NB4 (cell line): ENCODE results near the gene JPH3.
A peak's percentile ranks its signal among the peaks of the same experiment; 100 is the strongest.

Experiments
- DNase-seq: peaks from one replicate; pipeline ENCODE4 v3.0.0; 2010; ENCODE audit warnings: low read depth
- H3K4me3 ChIP-seq: one replicate; pipeline ENCODE4 v1.5.1; 2011; ENCODE audit warnings: mild to moderate bottlenecking, low read depth, low read length, moderate library complexity
- CTCF ChIP-seq: IDR thresholded peaks from one replicate; pipeline ENCODE4 v1.5.1; 2012; ENCODE audit warnings: low read depth, low read length
- MYC ChIP-seq: IDR thresholded peaks from 2 replicates; pipeline ENCODE4 v1.6.1; 2011; ENCODE audit warnings: low read depth, low read length
- POLR2A ChIP-seq: IDR thresholded peaks from 2 replicates; pipeline ENCODE4 v1.6.1; 2011; ENCODE audit warnings: mild to moderate bottlenecking; ENCODE audit not compliant: insufficient read length; ENCODE audit errors: extremely low read depth
- TF ChIP-seq, protein P1 (sequence below): IDR thresholded peaks from 2 replicates; pipeline ENCODE4 v1.6.1; 2011; ENCODE audit warnings: low read depth, low read length

JPH3 gene

DNA sequence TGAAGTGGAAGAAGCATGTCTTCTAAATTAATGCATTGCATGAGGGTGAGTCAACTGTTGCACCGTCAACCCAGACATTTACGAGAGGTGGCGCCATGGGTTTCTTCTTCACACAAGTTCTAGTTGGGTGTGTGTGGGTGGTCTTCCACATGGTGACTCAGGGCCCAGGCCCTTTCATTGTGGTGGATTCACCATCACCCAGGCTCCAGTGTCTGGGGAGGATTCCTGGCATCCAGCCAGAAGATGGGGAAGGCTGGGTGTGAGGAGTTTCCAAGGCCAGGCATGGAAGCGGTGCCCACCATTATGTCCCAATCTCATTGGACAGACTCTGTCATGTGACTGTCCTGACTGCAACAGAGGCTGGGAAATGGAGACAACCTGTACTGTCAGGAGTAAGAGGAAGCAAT is 21.4 kb upstream of the JPH3 start:
- no peak overlapping the region for H3K4me3 ChIP-seq
- DNase-seq: peak; percentile 68
- TF ChIP-seq POLR2A (no peak), CTCF (peak; percentile 10)

GRCh38 chr16:87581857-87582215 is 20.5 kb upstream of the JPH3 start:
- DNase-seq: peak; percentile 78
- no peak for TF ChIP-seq MYC
- TF ChIP-seq POLR2A: no peak
- TF ChIP-seq, protein P1, sequence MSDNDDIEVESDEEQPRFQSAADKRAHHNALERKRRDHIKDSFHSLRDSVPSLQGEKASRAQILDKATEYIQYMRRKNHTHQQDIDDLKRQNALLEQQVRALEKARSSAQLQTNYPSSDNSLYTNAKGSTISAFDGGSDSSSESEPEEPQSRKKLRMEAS: no peak
- no peak for TF ChIP-seq CTCF
- no peak overlapping the region for H3K4me3 ChIP-seq

- DNase-seq: peak; percentile 21
- H3K4me3 ChIP-seq: no peak overlapping the region
- no peak for TF ChIP-seq CTCF
- TF ChIP-seq POLR2A: no peak
- no peak for TF ChIP-seq MYC
- TF ChIP-seq, protein P1: no peak
These were observed 19.9 kb upstream of the JPH3 start for GRCh38 chr16:87582216-87582965.

GRCh38 chr16:87582966-87583325 is 19.4 kb upstream of the JPH3 start:
- H3K4me3 ChIP-seq: no peak overlapping the region
- TF ChIP-seq CTCF: no peak
- TF ChIP-seq MYC: no peak
- no peak for TF ChIP-seq POLR2A

DNA sequence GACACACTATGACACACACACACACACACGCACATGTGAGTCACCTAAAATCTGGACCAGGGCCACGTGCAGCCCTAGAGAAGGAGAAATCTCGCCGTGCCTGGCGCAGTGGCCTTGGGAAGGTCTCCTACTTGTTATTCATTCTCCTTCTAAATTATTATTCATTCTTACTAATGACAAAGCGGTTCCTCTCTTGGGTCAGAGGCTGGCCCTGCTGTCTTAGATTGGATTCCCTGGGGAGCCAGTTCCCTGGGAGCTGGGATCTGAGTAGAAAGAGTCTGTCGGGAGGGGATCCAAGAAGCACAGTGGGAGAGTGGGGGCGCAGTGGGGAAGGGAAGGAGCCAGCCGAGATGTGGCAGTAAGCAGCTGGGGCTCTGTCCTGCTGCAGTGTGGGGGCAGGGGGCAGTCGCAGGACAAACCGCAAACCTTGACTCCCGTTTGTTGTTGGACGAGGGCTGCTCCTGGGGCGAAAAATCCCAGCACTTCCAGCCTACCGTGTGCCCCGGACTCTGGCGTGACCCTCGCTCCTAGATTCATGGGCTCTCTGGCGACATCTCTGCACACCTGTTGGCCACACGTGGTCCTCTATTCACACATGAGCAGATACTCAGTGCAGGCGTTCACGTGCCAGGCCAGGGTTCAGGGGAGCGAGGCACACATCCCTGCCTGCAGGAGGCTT is 18.7 kb upstream of the JPH3 start:
- DNase-seq: no peak
- no peak overlapping the region for H3K4me3 ChIP-seq
- TF ChIP-seq, protein P1: no peak
- no peak for TF ChIP-seq POLR2A
- TF ChIP-seq MYC: no peak
- TF ChIP-seq CTCF: no peak

More at GRCh38 chr16:87582966-87583325, 19.4 kb upstream of the JPH3 start:
- no peak for DNase-seq

DNA sequence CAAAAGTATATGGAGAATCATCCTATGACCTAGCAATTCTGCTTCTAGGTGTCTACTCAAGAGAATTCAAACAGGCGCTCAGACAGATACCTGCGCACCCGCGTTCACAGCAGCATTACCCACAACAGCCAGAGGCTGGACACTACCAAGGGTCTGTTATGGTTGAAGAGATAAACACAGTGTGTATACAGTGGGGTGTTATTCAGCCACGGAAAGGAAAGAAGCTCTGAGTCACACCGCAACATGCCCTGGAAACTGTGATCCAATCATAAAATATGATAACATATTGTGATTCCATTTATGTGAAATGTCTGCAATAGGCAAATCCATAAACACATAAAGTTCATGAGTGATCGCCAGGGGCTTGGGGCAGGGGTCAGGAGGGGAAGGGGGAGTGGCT is 18.0 kb upstream of the JPH3 start:
- DNase-seq: no peak
- no peak overlapping the region for H3K4me3 ChIP-seq
- TF ChIP-seq POLR2A: no peak
- TF ChIP-seq MYC: no peak
- TF ChIP-seq CTCF: no peak
- TF ChIP-seq, protein P1: no peak
